Erythroblast (primary cell): ENCODE results near the gene NPW.
"Not testable (repeated sequence)": the region's sequence is repeated elsewhere in the genome, so short reads cannot be mapped to it uniquely, and the experiment has no call there.

Experiments used
- DNase-seq, 2 experiments: peaks; one replicate each; lab custom pipeline; 2025; lab: John Stamatoyannopoulos, UW
- GATA1 ChIP-seq: IDR thresholded peaks from 2 replicates; pipeline ENCODE4 v1.6.1; 2011; ENCODE audit warnings: low read depth, mild to moderate bottlenecking, control low read depth, low read length, moderate library complexity
- POLR2A ChIP-seq: IDR thresholded peaks from 2 replicates; pipeline ENCODE4 v1.6.1; 2011; ENCODE audit warnings: mild to moderate bottlenecking, low read length

Gene NPW

DNA sequence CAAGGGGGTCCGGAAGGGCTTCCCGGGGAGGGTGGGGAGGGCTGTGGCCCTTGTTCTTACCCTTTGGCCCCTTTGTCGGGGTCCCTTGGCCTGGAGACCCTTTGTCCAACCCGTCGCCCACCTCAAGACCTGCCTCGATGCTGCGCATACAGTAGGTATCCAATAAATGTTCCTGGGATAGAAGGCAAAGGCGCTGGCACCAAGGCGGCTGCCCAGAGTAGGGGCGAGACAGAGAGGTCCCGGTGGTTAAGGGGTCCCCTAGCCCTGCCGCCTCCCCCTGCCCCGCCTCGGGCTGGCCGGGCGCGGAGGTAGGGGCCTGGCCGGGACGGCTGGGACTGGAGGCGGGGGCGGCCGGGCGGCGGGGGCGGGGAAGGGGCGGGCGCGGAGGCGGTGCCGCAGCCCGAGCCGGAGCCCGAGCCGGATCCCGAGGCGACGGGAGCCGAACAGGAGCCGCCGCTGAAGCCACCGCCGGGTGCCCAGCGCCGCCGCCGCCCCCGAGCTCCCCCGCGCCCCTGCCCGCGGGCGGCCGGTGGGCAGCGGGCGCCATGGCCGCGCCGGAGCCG lies 7.0 kb downstream of the NPW start, which contains the start of gene NHERF2:
NHERF2 (plus strand) TSS at position 442 of the 563 bp plus-strand sequence; CDS start at position 546, 104 bp downstream.
- no peak for TF ChIP-seq POLR2A
- TF ChIP-seq GATA1 = no peak
- peak in 1 of 2 experiments; percentile 35 for DNase-seq

DNA sequence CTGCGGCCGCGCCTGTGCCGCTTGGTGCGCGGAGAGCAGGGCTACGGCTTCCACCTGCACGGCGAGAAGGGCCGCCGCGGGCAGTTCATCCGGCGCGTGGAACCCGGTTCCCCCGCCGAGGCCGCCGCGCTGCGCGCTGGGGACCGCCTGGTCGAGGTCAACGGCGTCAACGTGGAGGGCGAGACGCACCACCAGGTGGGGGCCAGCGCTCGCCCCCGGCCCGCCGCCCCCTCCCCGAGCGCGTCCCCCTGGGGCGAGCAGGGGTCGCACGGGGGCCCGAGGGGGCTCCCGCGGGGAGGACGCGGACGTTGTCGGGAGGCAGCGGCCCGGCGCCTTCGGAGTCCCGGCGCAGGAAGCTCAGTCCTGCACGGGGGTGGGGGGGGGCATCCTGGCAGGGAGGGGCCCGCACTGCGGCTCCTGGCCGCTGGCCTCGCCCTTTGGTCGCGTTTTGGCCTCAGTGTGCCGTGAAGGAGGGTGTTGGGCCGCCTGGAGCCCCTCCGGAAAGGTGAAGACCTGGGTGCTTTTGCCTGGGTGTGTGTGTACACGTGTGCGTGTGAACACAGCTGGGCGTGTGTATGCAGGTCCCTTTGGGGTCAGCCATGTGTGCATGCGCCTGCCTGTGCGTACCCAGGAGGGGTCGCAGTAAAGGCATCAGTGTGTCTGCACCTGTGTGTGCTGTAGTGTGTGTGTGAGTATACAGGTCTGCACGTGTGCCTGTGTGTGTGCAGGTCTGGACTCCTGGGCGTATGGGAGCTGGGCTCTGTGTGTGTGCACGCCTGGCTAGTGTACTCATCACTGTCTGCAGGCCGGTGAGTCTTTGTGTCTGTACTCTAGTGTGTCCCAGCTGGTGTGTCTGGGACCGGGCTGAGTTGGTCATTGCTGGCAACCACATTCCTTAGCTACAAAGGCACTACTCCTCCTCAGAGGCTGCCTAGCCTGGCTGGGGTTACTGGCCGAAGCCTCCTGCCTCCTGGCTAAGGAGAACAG lies 7.7 kb downstream of the NPW start:
- TF ChIP-seq GATA1 (no peak), POLR2A (no peak)
- DNase-seq = no peak

DNA sequence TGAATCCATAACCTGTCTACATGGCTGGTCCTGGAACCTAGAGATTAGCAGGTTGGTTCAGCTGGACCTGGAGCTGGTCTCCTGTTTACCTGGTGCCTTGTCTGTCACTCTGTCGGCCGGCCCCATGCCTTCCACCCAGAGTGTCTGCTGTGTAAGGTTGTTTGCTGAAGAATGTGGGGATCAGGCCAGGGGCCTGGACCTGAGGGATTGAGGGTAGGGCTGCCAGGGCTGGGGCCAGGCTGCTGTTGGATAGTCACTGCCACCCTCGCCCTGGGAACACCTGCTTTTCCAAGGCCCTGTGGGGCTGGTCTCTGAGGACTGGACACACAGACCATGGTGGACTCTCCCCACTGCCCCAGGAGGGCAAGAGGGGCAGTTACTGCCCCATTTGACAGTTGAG lies 8.6 kb downstream of the NPW start:
- no peak for TF ChIP-seq GATA1
- no peak for TF ChIP-seq POLR2A
- no peak for DNase-seq

DNA sequence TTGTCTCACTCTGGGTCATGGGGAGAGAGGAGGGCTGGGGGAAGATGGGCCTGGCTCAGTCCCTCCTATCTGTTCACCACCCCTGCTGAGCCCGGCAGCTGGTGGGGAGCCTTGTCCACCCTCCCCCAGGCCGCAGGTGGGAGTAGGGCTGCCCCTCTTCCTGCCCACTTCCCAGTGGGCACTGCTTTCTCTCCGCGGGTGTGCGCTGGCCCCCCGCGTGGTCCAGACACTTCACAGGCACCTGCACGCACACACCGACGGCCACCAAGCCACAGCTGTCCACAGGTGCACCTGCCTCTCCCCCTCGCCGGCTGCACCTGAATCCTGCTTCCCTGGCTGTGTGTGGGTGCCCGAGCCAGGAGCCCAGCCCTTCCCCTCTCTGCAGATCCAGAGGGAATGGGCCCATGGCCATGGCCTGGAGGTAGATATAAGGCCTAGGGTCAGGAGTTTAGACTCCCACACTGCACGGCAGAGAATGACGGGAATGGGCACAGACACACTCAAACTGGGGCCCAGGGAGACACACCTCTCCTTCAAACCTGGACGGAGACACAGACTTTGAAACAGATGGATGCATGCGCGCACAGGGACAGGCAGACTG lies 9.1 kb downstream of the NPW start:
- no peak for TF ChIP-seq POLR2A
- no peak for TF ChIP-seq GATA1
- DNase-seq = no peak

DNA sequence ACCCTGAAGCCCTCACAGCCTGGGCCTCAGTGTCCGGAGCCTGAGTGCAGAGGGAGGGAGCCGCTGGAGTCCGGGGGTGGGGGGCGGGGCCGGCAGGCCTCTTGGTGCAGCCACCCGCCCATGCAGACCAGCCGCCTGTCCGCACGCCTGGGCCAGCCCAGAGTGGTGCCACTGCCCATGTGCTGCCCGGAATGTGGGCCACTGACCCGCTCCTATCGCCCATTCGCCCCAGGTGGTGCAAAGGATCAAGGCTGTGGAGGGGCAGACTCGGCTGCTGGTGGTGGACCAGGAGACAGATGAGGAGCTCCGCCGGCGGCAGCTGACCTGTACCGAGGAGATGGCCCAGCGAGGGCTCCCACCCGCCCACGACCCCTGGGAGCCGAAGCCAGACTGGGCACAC lies 9.8 kb downstream of the NPW start:
- no peak for DNase-seq
- TF ChIP-seq GATA1 = no peak
- TF ChIP-seq POLR2A = no peak

DNA sequence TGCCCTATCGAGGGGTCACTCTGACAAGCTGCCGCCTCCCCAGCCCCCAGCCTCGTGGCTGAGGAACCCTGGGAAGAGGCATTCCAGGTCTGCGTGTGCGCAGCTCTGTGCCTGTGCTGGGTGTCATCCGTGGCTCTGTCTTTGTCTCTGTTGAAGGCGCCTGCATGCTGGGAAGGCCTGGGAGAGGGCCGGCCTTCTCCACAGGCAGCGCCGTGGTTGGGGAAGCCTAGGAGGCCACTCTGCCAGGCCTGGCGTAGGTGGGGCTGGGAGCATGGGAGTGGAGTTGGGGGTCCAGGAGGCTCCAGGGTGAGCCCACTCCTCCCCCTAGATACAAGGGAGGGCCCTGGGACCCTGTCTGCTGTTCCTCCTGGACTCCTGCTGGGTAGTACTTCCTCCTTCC lies 10.5 kb downstream of the NPW start:
- TF ChIP-seq GATA1 (no peak), POLR2A (no peak)
- no peak for DNase-seq

DNA sequence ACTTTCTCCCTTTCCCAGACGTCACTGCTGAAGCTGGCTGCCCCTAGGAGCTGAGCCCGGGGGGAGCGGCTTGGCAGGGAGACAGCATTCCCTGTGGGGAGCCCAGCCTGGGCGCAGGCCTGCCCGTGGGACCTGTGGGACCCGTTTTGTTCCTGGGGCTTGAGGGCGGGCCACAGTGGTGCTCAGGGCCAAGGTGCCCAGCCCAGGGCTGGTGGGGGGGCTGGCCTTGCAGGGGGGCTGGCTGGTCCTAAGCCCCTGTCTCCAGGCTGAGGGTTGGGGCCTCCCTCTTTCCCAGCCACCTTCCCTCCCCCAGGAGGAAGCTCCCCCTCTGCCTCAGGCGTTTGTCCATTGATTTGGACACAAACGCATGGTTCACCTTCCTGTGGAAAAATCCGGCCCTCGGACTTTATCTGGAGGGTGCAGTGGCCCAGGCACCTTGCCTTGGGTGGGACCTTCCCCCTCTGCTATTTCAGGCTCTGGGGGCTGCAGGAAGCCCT lies 11.5 kb downstream of the NPW start:
- no peak for DNase-seq
- no peak for TF ChIP-seq GATA1
- TF ChIP-seq POLR2A = no peak

DNA sequence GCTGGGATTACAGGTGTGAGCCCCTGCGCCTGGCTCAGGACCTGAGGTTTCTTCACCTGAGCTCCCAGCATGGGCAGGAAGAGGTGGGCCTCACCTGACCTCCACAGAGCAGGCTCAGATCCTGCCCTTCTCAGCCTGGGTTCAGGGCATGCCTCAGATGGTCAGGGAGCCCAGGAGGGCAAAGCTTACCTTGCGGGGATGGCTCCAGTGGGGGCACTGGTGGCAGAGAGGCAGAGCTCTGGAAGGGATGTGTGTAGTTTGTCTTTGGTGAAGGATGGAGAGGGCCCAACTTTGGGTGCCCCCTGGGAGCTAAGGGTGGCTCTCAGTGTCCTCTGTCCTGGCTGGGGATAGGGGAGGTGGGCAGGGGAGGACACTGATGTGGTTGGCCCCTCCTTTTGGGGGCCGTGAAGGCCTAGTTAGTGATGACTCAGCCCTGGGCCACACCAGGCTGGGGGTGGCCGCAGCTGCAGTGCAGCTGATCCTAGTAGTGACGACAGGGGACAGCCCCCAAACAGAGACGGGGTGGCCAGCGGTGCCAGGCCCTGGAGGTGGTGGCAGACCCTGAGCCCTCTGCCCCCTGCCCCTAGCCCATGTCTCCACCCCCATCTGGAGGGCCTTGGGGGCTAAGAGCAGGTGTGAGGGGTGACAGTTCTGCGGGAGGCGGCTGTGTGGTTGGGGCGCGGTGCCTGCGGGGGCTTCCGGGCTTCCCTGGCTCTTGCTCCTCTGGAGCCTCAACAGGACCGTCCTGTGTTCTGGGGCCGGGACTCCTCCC lies 12.9 kb downstream of the NPW start:
- TF ChIP-seq POLR2A (no peak), GATA1 (no peak)
- DNase-seq = no peak

DNA sequence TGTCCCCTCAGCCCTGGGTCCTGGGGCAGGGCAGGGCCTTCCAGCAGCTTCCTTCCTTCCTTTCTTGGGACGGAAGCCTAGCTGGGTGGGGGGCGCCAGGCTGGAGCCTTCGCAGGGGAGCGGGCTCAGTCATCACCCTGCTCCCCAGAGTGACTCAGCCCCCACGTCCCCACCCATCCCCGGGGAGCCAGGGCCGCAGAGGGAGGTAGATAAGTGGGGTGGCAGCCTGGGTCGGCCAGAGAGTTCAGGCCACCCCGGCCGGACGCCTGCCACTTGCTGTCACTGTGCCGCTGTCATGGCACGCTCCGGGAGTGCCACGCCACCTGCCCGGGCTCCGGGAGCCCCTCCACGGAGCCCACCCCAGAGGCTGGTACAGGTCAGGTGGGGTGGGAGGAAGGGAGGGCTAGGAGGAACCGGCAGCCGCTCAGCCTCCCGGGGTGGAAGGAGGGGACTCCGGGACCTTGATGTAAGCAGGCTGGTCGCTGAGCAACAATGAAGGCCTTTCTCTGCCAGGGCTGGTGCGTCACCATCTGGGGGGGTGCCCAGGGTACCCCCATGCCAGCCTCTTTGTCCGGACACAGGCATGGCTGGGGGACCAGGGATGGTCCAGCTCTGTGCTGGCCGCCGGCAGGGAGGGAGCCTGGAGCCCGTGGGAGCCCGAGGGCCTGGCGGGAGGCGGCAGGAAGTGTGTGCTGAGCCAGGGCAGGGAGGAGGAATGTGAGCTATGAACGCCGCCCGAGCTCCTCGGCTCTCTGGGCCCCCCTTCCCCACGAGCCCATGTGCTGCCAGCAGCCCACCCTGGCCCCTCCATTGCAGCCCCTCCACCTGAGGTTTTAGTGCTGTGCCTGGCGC lies 13.7 kb downstream of the NPW start:
- DNase-seq = no peak
- TF ChIP-seq GATA1 (no peak), POLR2A (no peak)

DNA sequence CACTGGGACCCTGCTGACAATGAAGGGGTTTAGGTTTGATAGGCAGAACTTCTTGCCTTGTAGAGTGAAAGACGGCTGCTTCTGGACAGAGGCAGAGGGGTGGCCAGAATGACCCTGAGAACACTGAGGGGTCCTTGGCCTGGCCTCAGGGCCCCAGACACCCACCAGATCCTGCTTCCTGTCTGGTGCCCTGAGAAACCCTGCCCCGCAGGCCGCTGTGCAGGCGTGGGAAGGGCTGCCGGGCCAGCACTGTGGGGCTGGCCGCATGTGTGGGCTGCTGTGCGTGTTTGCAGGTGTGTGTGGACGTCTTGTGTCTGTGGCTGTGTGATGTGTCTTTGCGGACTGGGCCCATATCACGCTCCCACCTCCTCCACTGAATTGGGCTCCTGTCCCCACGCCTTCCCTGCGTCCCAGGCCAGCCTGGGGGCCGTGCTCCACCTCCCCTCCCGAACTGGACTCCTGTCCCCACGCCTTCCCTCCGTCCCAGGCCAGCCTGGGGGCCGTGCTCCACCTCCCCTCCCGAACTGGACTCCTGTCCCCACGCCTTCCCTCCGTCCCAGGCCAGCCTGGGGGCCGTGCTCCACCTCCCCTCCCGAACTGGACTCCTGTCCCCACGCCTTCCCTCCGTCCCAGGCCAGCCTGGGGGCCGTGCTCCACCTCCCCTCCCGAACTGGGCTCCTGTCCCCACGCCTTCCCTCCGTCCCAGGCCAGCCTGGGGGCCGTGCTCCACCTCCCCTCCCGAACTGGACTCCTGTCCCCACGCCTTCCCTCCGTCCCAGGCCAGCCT lies 14.5 kb downstream of the NPW start:
- not testable (repeated sequence) for DNase-seq

DNA sequence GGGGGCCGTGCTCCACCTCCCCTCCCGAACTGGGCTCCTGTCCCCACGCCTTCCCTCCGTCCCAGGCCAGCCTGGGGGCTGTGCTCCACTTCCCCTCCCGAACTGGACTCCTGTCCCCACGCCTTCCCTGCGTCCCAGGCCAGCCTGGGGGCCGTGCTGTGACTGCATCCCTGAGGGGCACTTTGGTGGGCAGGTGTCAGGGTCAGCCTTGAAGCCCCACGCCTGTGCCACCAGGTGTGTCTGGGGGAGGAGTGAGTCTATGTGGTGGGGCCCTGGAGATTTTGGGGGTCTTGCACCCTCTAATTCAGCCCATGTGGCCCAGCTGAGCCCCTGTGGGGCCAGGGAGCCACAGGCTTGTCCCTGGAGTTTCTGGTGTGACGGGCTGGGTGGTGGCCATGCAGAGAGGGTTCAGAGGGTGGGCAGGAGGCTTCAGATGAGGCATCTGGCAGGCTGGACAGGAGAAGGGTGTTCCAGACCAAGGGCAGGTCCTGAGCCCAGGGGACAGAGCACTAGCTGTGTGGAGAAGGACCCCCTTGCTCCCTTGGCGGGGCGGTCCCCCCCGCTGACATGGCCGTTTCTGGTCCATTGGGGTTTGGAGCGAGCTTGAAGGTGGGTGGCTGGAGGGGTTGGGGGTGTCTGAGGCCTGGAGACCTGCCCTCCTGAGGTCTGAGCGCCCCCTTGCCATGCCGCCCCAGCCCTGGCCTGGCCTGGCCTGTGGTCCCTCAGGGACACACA lies 15.3 kb downstream of the NPW start:
- TF ChIP-seq POLR2A (no peak), GATA1 (no peak)
- no peak for DNase-seq
